ENCODE measurements around the gene WNT3A. TPM values are rescaled to one million over a fixed set of nuclear protein-coding genes. Genes with fewer than 3 reads are reported as not detected.

Gene WNT3A
- total RNA-seq, 4 donors from 2014 or later = not detected

DNA sequence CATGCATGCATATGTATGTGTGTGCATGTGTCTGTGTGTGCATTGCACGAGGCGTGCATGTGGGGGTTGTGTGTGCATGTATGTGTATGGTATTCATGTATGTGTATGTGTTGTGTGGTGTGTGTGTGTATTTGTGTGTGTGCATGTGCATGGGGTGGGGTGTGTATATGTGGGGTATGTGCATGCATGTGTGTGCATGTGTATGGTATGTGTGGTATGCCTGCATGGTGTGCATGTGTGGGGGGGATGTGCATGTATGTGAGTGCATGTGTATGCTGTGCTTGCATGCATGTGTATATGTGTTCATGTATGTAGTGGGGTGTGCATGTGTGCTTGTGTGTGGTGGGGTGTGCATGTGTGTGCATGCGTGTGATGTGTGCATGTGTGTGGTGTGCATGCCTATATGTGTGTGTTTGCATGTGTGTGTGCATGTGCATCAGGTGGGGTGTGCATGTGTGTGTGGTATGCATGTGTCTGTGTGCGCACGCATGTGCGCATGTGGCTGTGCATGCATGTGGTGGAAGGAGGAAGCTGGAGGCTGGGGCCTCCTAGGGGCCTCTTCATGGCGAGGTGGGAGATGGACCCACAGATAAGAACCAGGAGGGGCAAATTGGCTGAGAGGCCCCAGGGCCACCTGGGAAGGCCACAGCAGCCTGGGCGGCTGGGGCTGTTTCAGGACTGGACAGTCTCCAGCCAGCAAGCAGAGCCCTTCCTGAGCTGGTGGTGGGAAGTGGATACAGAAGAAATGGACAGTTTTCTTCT is 39.8 kb downstream of the WNT3A start:
- no peak for TF ChIP-seq CTCF (IDR thresholded peaks at IDR 0.05; ENCODE audit: low read depth)

- no peak for TF ChIP-seq CTCF (IDR thresholded peaks at IDR 0.05; ENCODE audit: low read depth)
Measured at GRCh38 chr1:228047183-228047466, 40.3 kb downstream of the WNT3A start.

DNA sequence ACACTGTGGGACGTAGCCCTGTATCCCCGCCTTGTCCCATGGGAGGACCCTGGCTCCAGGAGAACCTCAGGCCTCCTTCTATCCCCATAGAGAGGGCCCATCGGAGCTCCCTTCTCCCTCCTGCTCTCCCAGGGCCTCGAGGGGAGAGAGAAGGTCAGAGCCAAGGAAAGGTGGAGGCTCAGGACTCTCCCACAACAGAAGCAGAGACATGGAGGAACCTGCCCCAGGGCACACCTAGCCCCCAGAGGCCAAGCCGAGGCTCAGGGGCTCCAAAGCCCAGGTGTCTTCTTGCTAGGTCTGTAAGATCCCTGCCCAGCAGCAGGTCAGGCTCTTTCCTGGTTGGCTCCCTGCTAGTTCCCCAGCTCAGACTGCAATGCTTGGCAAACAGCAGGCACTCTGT is 41.3 kb downstream of the WNT3A start:
- no peak for TF ChIP-seq CTCF (IDR thresholded peaks at IDR 0.05; ENCODE audit: low read depth)

DNA sequence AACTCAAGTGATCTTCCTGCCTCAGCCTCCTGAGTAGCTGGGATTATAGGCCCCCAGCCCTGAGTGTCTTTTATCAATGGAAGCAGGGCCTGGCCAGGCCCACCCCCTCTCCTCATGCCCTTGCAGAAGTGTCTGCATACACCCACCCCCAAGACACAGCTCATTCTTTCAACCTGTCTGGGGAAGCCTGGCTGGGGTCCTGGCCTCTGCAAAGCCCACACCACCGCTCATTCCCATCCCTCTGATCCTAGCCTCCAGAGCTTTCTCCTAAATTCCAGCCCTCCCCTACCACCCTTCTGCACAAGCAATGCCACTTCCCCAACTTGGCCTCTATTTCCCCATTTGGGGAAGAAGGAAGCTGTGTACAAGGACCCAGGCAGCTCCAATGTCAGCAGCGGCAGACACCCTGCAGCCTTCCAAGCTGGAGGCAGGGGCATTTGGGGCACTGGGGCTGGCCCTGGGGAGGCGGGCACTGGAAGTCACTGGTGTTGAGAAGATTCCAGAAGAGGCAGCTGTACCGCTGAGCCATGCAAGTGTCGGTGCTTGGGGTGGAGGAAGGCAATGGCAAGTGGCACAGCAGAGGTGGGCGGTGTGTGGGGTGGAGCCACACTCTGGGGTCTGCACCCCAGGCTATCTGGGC is 42.0 kb downstream of the WNT3A start:
- no peak for TF ChIP-seq CTCF (IDR thresholded peaks at IDR 0.05; ENCODE audit: low read depth)

- TF ChIP-seq CTCF (IDR thresholded peaks at IDR 0.05; ENCODE audit: low read depth) = no peak
Measured at GRCh38 chr1:228050571-228051231, 43.9 kb downstream of the WNT3A start.

DNA sequence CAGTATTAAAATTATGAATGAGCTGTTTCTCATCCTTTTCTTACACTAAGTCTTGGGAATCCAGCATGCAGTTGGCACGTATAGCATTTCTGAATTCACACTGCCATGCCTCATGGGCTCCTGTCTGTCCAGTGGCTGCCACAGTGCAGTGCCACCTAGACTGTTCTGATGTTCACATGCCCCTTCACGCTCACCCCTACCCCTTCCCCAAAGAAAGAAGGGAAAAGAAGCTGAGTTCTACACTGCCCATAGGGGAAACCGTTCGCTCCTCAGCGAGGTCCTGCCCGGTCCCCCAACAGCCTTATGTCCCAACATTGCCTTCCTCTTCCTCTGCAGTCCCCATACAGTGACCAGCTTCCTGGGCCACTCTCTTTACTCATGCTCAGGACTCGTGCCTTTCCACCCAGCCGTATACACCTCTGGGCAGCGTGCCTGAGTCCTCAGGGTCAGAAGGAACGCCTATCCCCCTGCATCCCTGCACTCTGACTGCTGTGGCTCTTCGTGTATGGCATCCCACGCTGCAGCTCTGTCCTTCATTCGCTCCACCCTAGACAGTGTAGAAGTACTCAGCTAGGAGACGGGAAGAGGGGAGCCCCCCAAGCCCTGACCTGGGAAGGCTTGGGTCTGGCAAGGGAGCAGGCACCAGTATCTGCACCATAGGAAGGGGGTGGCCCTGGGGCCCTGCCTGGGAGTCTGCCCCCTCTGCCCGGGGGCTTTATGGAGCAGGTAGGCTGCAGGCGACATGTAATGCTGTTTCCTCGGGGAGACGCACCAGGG is 51.6 kb downstream of the WNT3A start:
- TF ChIP-seq CTCF (IDR thresholded peaks at IDR 0.05; ENCODE audit: low read depth) = no peak
